GM06990 (cell line): ENCODE data around the gene GSDME.

Source experiments
- DNase-seq: peaks from one replicate; pipeline ENCODE4 v3.0.0-alpha.2; 2011; ENCODE audit not compliant: insufficient read length; ENCODE audit errors: extremely low read depth
- H3K27me3 ChIP-seq: replicated peaks from 2 replicates; pipeline ENCODE4 v1.6.0; 2011; ENCODE audit warnings: low read length; ENCODE audit not compliant: control insufficient read depth, insufficient read depth
- H3K36me3 ChIP-seq: 2 replicates; pipeline ENCODE4 v1.5.1; 2011; ENCODE audit warnings: low read length; ENCODE audit not compliant: control insufficient read depth, insufficient read depth
- H3K4me3 ChIP-seq: replicated peaks from 2 replicates; pipeline ENCODE4 v1.5.1; 2011; ENCODE audit warnings: low read depth, mild to moderate bottlenecking, control low read depth, low read length
- CTCF ChIP-seq: IDR thresholded peaks from 2 replicates; pipeline ENCODE4 v1.5.1; 2011; ENCODE audit warnings: low read length, control low read depth, mild to moderate bottlenecking, inconsistent platforms; ENCODE audit not compliant: insufficient read depth, poor library complexity, severe bottlenecking

The GSDME gene

GRCh38 chr7:24700521-24701260 is 56.6 kb downstream of the GSDME start:
- Histone ChIP-seq H3K36me3 (peaks cover 9% of the 10 kb centered on the region), H3K27me3 (no peaks in the 10 kb centered on the region), H3K4me3 (no peak overlapping the region)
- DNase-seq = no peak
- no peak for TF ChIP-seq CTCF

GRCh38 chr7:24698531-24699266 is 58.6 kb downstream of the GSDME start:
- Histone ChIP-seq H3K4me3 (no peak overlapping the region), H3K27me3 (no peaks in the 10 kb centered on the region), H3K36me3 (peaks cover 5% of the 10 kb centered on the region)
- DNase-seq = no peak
- TF ChIP-seq CTCF = no peak

GRCh38 chr7:24697416-24697815 is 59.8 kb downstream of the GSDME start:
- no peak for TF ChIP-seq CTCF
- no peak overlapping the region for H3K4me3 ChIP-seq
- peaks cover 4% of the 10 kb centered on the region for H3K36me3 ChIP-seq
- H3K27me3 ChIP-seq = no peaks in the 10 kb centered on the region
- no peak for DNase-seq

GRCh38 chr7:24692592-24692991 is 64.7 kb downstream of the GSDME start:
- no peak for DNase-seq
- Histone ChIP-seq H3K4me3 (no peak overlapping the region), H3K27me3 (no peaks in the 10 kb centered on the region), H3K36me3 (no peaks in the 10 kb centered on the region; the same call in 1 of the 2 replicates)
- TF ChIP-seq CTCF = no peak

DNA sequence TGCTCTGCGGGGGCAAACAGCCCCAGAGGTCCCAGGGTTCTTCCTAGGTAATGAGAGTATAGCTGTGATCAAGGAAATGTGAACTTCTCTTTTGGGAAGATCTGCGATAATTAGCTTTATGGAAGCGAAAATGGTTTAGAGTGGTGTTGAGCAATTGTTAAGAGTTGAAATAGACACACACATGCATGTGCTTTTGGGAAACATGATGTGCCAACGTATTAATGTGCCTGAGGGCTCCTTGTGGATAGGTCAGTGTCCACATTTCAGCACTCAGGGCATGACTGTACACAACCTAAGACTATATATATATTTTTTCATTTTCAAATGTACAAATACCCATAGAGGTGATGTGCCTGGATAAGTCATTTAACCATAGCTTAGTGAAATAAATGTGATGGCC is 67.0 kb downstream of the GSDME start:
- no peak overlapping the region for H3K4me3 ChIP-seq
- no peak for TF ChIP-seq CTCF
- no peak for DNase-seq

More for the DNA sequence above, 67.0 kb downstream of the GSDME start:
- Histone ChIP-seq H3K27me3 (no peaks in the 10 kb centered on the region), H3K36me3 (no peaks in the 10 kb centered on the region)
